PFSK-1 (cell line): ENCODE results near the gene TMC4.

Source experiments
- POLR2AphosphoS5 ChIP-seq: IDR thresholded peaks from 2 replicates; pipeline ENCODE4 v1.6.1; 2012; ENCODE audit warnings: low read depth, mild to moderate bottlenecking, control low read depth, low read length, moderate library complexity
- TAF1 ChIP-seq: IDR thresholded peaks from 2 replicates; pipeline ENCODE4 v1.6.1; 2012; ENCODE audit warnings: low read length, control low read depth, borderline replicate concordance; ENCODE audit not compliant: insufficient read depth
- TF ChIP-seq, protein P1 (sequence below), 2 experiments: IDR thresholded peaks; 2 replicates each; pipeline versions ENCODE4 v1.6.1 to v1.8.0; 2011 to 2012; ENCODE audit warnings: low read depth in 2 of 2, low read length in 2 of 2, control low read depth in 1 of 2, inconsistent platforms in 1 of 2, mild to moderate bottlenecking in 1 of 2, moderate library complexity in 1 of 2; ENCODE audit not compliant: insufficient read depth in 1 of 2

DNA sequence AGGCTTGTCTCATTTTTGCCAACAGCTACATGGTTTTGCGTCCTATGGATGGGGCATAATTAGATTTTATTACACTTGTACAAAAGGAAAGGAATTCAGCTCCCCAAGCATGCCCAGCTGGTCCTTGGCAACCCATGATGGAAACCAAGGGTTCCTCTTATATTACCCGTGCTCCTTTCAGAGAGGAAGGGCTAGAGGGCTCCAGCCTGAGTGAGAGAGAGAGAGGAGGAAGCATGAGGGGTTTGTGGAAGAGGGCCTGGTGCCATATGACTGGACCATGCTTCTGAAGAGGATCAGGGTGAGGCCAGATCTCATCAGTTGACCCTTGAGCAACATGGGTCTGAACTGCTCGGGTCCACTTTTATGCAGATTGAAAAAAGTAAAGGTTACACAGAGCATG lies 24.2 kb upstream of the TMC4 start:
- TF ChIP-seq, protein P1, sequence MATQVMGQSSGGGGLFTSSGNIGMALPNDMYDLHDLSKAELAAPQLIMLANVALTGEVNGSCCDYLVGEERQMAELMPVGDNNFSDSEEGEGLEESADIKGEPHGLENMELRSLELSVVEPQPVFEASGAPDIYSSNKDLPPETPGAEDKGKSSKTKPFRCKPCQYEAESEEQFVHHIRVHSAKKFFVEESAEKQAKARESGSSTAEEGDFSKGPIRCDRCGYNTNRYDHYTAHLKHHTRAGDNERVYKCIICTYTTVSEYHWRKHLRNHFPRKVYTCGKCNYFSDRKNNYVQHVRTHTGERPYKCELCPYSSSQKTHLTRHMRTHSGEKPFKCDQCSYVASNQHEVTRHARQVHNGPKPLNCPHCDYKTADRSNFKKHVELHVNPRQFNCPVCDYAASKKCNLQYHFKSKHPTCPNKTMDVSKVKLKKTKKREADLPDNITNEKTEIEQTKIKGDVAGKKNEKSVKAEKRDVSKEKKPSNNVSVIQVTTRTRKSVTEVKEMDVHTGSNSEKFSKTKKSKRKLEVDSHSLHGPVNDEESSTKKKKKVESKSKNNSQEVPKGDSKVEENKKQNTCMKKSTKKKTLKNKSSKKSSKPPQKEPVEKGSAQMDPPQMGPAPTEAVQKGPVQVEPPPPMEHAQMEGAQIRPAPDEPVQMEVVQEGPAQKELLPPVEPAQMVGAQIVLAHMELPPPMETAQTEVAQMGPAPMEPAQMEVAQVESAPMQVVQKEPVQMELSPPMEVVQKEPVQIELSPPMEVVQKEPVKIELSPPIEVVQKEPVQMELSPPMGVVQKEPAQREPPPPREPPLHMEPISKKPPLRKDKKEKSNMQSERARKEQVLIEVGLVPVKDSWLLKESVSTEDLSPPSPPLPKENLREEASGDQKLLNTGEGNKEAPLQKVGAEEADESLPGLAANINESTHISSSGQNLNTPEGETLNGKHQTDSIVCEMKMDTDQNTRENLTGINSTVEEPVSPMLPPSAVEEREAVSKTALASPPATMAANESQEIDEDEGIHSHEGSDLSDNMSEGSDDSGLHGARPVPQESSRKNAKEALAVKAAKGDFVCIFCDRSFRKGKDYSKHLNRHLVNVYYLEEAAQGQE (IDR thresholded peaks at IDR 0.05; ENCODE audit: insufficient read depth in 1 of 2, low read depth in 2 of 2, low read length in 2 of 2) = no peak
- no peak for TF ChIP-seq POLR2AphosphoS5
- TF ChIP-seq TAF1 = no peak
